ENCODE measurements around the gene ACBD3. TPM values are rescaled to one million over a fixed set of nuclear protein-coding genes. Genes with fewer than 3 reads are reported as not detected.

The ACBD3 gene
- total RNA-seq, 1 donor = 14.8 TPM

- no peak for DNase-seq (ENCODE audit: low read depth in 2 of 3, low spot score in 2 of 3)
Observed at GRCh38 chr1:226135059-226135651, 51.4 kb downstream of the ACBD3 start.

GRCh38 chr1:226134170-226135058 lies 52.1 kb downstream of the ACBD3 start:
- no peak for DNase-seq (ENCODE audit: low read depth in 2 of 3, low spot score in 2 of 3)

GRCh38 chr1:226133504-226134123 lies 52.9 kb downstream of the ACBD3 start:
- DNase-seq (ENCODE audit: low read depth in 2 of 3, low spot score in 2 of 3) = no peak

GRCh38 chr1:226132728-226133503 lies 53.6 kb downstream of the ACBD3 start:
- DNase-seq (ENCODE audit: low read depth in 2 of 3, low spot score in 2 of 3) = no peak

GRCh38 chr1:226131639-226132038 lies 54.9 kb downstream of the ACBD3 start:
- DNase-seq (ENCODE audit: low read depth in 2 of 3, low spot score in 2 of 3) = no peak

GRCh38 chr1:226129230-226129629 lies 57.3 kb downstream of the ACBD3 start:
- DNase-seq (ENCODE audit: low read depth in 2 of 3, low spot score in 2 of 3) = no peak

GRCh38 chr1:226128487-226129075 lies 58.0 kb downstream of the ACBD3 start:
- DNase-seq (ENCODE audit: low read depth in 2 of 3, low spot score in 2 of 3) = no peak

- DNase-seq (ENCODE audit: low read depth in 2 of 3, low spot score in 2 of 3) = no peak
Observed at GRCh38 chr1:226126824-226127569, 59.5 kb downstream of the ACBD3 start.

GRCh38 chr1:226125831-226126230 lies 60.7 kb downstream of the ACBD3 start:
- no peak for DNase-seq (ENCODE audit: low read depth in 2 of 3, low spot score in 2 of 3)

- peak; percentile 79 to 87 (median 84) for DNase-seq (ENCODE audit: low read depth in 2 of 3, low spot score in 2 of 3)
Observed at GRCh38 chr1:226125097-226125630, 61.4 kb downstream of the ACBD3 start.

- DNase-seq (ENCODE audit: low read depth in 2 of 3, low spot score in 2 of 3) = no peak
Observed at GRCh38 chr1:226123591-226124471, 62.7 kb downstream of the ACBD3 start.

GRCh38 chr1:226123212-226123560 lies 63.4 kb downstream of the ACBD3 start:
- DNase-seq (ENCODE audit: low read depth in 2 of 3, low spot score in 2 of 3) = no peak

GRCh38 chr1:226121587-226122400 lies 64.7 kb downstream of the ACBD3 start:
- DNase-seq (ENCODE audit: low read depth in 2 of 3, low spot score in 2 of 3) = peak; percentile 75 to 81 (median 76)

GRCh38 chr1:226121049-226121586 lies 65.4 kb downstream of the ACBD3 start:
- no peak for DNase-seq (ENCODE audit: low read depth in 2 of 3, low spot score in 2 of 3)

GRCh38 chr1:226120398-226120797 lies 66.1 kb downstream of the ACBD3 start:
- DNase-seq (ENCODE audit: low read depth in 2 of 3, low spot score in 2 of 3) = no peak

GRCh38 chr1:226119169-226119568 lies 67.4 kb downstream of the ACBD3 start:
- no peak for DNase-seq (ENCODE audit: low read depth in 2 of 3, low spot score in 2 of 3)

GRCh38 chr1:226118357-226118756 lies 68.2 kb downstream of the ACBD3 start:
- no peak for DNase-seq (ENCODE audit: low read depth in 2 of 3, low spot score in 2 of 3)

- DNase-seq (ENCODE audit: low read depth in 2 of 3, low spot score in 2 of 3) = no peak
Observed at GRCh38 chr1:226117330-226117729, 69.2 kb downstream of the ACBD3 start.

Measured in hematopoietic multipotent progenitor cell (in vitro differentiated cells).